Measurements from ENCODE around the gene TMEM240. TPM values are rescaled to one million over a fixed set of nuclear protein-coding genes. Genes with fewer than 3 reads are reported as not detected.
"Not testable (repeated sequence)": the region's sequence is repeated elsewhere in the genome, so short reads cannot be mapped to it uniquely, and the experiment has no call there.

Gene TMEM240
- total RNA-seq, 2 donors from 2014 or later = 1.0 to 1.3 TPM

DNA sequence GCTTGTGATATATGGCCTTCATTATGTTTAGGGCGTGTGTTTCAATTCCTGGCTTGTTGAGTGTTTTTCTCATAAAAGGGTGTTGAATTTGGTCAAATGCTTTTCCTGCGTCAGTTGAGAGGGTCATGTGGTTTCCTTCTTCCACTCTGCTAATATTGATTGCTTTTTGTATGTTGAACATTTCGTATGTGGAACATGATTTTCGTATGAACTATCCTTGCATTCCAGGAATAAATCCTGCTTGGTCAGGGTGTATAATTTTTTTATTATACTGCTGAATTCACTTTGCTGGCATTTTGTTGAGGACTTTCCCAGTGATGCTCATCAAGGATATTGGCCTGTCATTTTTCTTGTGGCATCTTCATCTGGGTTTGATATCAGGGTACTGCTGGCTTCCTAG, 33.1 kb downstream of the TMEM240 start:
- Mint-ChIP-seq H3K27me3 (ENCODE audit: low read depth) (no peaks in the 10 kb centered on the region), H3K27ac (no peak overlapping the region), H3K4me1 (ENCODE audit: low read depth) (peaks cover 29% of the 10 kb centered on the region), H3K4me3 (no peak overlapping the region), H3K36me3 (ENCODE audit: insufficient read depth in 2 of 2) (no peaks in the 10 kb centered on the region), H3K9me3 (no peaks in the 10 kb centered on the region)
- no peak for ATAC-seq (replicated peaks in 1 of 2)
- no peak for DNase-seq

- peak overlapping the region; percentile 82 for H3K27ac Mint-ChIP-seq
- H3K4me1 Mint-ChIP-seq (ENCODE audit: low read depth) = peaks cover 25% of the 10 kb centered on the region
- peak overlapping the region; percentile 82 to 86 for H3K4me3 Mint-ChIP-seq
- H3K9me3 Mint-ChIP-seq; DNase-seq; H3K36me3 Mint-ChIP-seq (ENCODE audit: insufficient read depth in 2 of 2); ATAC-seq (replicated peaks in 1 of 2); H3K27me3 Mint-ChIP-seq (ENCODE audit: low read depth): not testable (repeated sequence)
Observed at GRCh38 chr1:1505801-1506200, 34.6 kb downstream of the TMEM240 start.

DNA sequence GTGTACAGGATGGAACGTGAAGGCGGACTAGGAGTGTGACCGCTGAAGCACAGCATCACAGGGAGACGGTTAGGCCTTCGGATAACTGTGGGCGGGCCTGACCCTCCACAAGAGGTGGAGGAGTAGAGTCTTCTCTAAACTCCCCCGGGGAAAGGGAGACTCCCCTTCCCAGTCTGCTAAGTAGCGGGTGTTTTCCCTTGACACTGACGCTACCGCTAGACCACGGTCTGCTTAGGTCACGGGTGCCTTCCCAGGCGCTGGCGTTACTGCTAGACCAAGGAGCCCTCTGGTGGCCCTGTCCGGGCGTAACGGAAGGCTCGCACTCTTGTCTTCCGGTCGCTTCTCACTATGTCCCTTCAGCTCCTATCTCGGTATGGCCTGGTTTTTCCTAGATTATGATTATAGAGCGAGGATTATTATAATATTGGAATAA, 35.0 kb downstream of the TMEM240 start:
- Mint-ChIP-seq H3K4me1 (ENCODE audit: low read depth) (peaks cover 21% of the 10 kb centered on the region), H3K4me3 (peak overlapping the region; percentile 82 to 86), H3K27ac (peak overlapping the region; percentile 88)

DNA sequence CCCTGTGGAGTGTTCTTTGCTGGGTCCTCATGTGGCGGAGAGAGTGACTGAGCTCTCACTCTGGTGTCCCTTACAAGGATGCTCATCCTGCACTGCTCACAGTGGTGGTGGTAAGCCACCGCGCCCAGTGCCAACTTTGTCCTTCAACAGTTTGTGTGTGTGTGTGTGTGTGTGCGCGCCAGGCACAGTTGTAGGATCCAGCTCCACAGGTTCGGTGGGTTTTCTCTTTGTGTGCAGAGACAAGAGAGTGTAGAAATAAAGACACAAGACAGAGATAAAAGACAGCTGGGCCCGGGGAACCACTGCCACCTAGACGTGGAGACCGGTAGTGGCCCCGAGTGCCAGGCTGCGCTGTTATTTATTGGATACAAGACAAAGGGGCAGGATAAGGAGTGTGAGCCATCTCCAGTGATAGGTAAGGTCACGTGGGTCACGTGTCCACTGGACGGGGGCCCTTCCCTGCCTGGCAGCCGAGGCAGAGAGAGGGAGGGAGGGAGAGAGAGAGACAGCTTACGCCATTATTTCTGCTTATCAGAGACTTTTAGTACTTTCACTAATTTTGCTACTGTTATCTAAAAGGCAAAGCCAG, 35.6 kb downstream of the TMEM240 start:
- not testable (repeated sequence) for H3K9me3 Mint-ChIP-seq; H3K27me3 Mint-ChIP-seq (ENCODE audit: low read depth); H3K36me3 Mint-ChIP-seq (ENCODE audit: insufficient read depth in 2 of 2)
- peaks cover 21% of the 10 kb centered on the region for H3K4me1 Mint-ChIP-seq (ENCODE audit: low read depth)
- DNase-seq (peak; percentile 80 to 84), ATAC-seq (replicated peaks in 1 of 2) (peak; percentile 85)
- H3K4me3 Mint-ChIP-seq = peak overlapping the region; percentile 82 to 86
- H3K27ac Mint-ChIP-seq = peak overlapping the region; percentile 88

More for the DNA sequence above, 35.0 kb downstream of the TMEM240 start:
- ATAC-seq (replicated peaks in 1 of 2) (peak; percentile 69 to 74), DNase-seq (peak; percentile 41 to 45)
- not testable (repeated sequence) for H3K9me3 Mint-ChIP-seq; H3K27me3 Mint-ChIP-seq (ENCODE audit: low read depth); H3K36me3 Mint-ChIP-seq (ENCODE audit: insufficient read depth in 2 of 2)

- ATAC-seq (replicated peaks in 1 of 2) = peak in 1 of 2 donors; percentile 9
- H3K36me3 Mint-ChIP-seq (ENCODE audit: insufficient read depth in 2 of 2) = peaks cover 11 to 22% of the 10 kb centered on the region in 2 donors
- H3K9me3 Mint-ChIP-seq; H3K27me3 Mint-ChIP-seq (ENCODE audit: low read depth); H3K27ac Mint-ChIP-seq; H3K4me1 Mint-ChIP-seq (ENCODE audit: low read depth); H3K4me3 Mint-ChIP-seq; DNase-seq: not testable (repeated sequence)
Observed at GRCh38 chr1:1495461-1495975, 44.9 kb downstream of the TMEM240 start.

DNA sequence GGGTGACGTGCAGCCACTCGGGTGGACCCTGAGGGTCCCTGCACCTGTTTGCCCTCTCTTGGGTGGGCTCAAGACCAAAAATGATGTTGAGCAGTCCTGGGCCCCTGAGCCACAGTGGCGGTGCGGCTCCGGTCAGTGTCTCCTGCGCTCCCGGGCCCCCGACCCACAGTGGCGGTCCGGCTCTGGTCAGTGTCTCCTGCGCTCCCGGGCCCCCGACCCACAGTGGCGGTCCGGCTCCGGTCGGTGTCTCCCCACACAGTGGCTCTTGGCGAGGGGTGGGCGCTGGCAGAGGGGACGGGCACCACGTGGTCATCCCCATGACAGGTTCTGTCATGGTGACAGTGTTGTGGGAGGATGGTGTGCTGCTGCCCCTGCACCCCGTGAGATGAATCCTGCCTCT, 46.1 kb downstream of the TMEM240 start:
- H3K27me3 Mint-ChIP-seq (ENCODE audit: low read depth); H3K4me1 Mint-ChIP-seq (ENCODE audit: low read depth); H3K4me3 Mint-ChIP-seq; DNase-seq; H3K27ac Mint-ChIP-seq; ATAC-seq (replicated peaks in 1 of 2); H3K9me3 Mint-ChIP-seq: not testable (repeated sequence)
- H3K36me3 Mint-ChIP-seq (ENCODE audit: insufficient read depth in 2 of 2) = peaks cover 12 to 27% of the 10 kb centered on the region in 2 donors

GRCh38 chr1:1491601-1492000, 48.8 kb downstream of the TMEM240 start:
- peaks cover 2% of the 10 kb centered on the region in 2 donors for H3K9me3 Mint-ChIP-seq
- peaks cover 12 to 30% of the 10 kb centered on the region in 2 donors for H3K36me3 Mint-ChIP-seq (ENCODE audit: insufficient read depth in 2 of 2)
- no peak overlapping the region for H3K4me3 Mint-ChIP-seq
- H3K27me3 Mint-ChIP-seq (ENCODE audit: low read depth) = no peaks in the 10 kb centered on the region
- no peak for DNase-seq
- no peak overlapping the region for H3K27ac Mint-ChIP-seq
- ATAC-seq (replicated peaks in 1 of 2) = no peak
- no peaks in the 10 kb centered on the region for H3K4me1 Mint-ChIP-seq (ENCODE audit: low read depth)

DNA sequence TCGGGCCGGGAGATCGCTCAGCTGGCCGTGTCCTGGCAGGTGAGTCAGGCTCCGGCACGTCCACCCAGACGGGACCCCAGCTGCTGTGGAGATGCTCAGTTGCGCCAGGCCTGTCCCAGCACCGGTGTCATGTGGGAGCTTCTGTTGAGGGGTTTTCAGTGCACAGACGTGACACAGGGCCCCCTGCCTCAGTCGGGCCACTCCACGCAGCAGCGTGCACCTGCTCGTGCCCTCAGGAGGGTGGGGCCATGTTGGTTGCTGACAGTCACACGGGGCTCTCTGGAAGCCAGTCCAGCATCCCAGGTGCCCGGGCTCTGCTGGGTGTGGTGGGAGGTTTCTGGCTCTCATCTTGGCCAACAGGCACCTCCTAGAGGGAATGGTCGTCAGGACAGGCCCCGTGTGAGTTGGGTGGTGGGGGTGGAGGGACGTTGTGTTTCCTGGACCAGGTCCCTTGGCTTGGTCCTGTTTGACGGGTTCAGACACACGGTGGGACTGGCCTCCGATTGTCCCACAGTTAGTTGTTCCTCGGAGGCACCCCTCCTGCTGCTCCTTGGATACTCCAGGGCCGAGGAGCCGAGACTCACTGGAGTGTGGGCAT, 49.7 kb downstream of the TMEM240 start:
- Mint-ChIP-seq H3K27me3 (ENCODE audit: low read depth) (no peaks in the 10 kb centered on the region), H3K36me3 (ENCODE audit: insufficient read depth in 2 of 2) (peaks cover 12 to 30% of the 10 kb centered on the region in 2 donors)
- ATAC-seq (replicated peaks in 1 of 2) = no peak

GRCh38 chr1:1489861-1490260, 50.6 kb downstream of the TMEM240 start:
- Mint-ChIP-seq H3K4me3 (no peak overlapping the region), H3K4me1 (ENCODE audit: low read depth) (no peaks in the 10 kb centered on the region), H3K27ac (no peak overlapping the region), H3K36me3 (ENCODE audit: insufficient read depth in 2 of 2) (peaks cover 12 to 30% of the 10 kb centered on the region in 2 donors), H3K9me3 (peaks cover 2% of the 10 kb centered on the region in 2 donors), H3K27me3 (ENCODE audit: low read depth) (no peaks in the 10 kb centered on the region)
- ATAC-seq (replicated peaks in 1 of 2) = no peak
- DNase-seq = no peak

More for the DNA sequence above, 49.7 kb downstream of the TMEM240 start:
- H3K4me1 Mint-ChIP-seq (ENCODE audit: low read depth) = no peaks in the 10 kb centered on the region
- no peak overlapping the region for H3K27ac Mint-ChIP-seq
- DNase-seq = no peak
- H3K4me3 Mint-ChIP-seq = no peak overlapping the region
- peaks cover 2% of the 10 kb centered on the region in 2 donors for H3K9me3 Mint-ChIP-seq

- DNase-seq (no peak), ATAC-seq (replicated peaks in 1 of 2) (no peak)
- H3K4me1 Mint-ChIP-seq (ENCODE audit: low read depth) = no peaks in the 10 kb centered on the region
- H3K4me3 Mint-ChIP-seq = no peak overlapping the region
- no peak overlapping the region for H3K27ac Mint-ChIP-seq
- H3K36me3 Mint-ChIP-seq (ENCODE audit: insufficient read depth in 2 of 2) = peaks cover 12 to 30% of the 10 kb centered on the region in 2 donors
- H3K27me3 Mint-ChIP-seq (ENCODE audit: low read depth) = no peaks in the 10 kb centered on the region
- peaks cover 2% of the 10 kb centered on the region in 2 donors for H3K9me3 Mint-ChIP-seq
Observed at GRCh38 chr1:1489231-1489630, 51.2 kb downstream of the TMEM240 start.

GRCh38 chr1:1487701-1488100, 52.7 kb downstream of the TMEM240 start:
- Mint-ChIP-seq H3K36me3 (ENCODE audit: insufficient read depth in 2 of 2) (peaks cover 6 to 28% of the 10 kb centered on the region in 2 donors), H3K27me3 (ENCODE audit: low read depth) (no peaks in the 10 kb centered on the region), H3K4me3 (no peak overlapping the region), H3K4me1 (ENCODE audit: low read depth) (no peaks in the 10 kb centered on the region), H3K9me3 (no peaks in the 10 kb centered on the region), H3K27ac (no peak overlapping the region)
- DNase-seq (no peak), ATAC-seq (replicated peaks in 1 of 2) (no peak)

DNA sequence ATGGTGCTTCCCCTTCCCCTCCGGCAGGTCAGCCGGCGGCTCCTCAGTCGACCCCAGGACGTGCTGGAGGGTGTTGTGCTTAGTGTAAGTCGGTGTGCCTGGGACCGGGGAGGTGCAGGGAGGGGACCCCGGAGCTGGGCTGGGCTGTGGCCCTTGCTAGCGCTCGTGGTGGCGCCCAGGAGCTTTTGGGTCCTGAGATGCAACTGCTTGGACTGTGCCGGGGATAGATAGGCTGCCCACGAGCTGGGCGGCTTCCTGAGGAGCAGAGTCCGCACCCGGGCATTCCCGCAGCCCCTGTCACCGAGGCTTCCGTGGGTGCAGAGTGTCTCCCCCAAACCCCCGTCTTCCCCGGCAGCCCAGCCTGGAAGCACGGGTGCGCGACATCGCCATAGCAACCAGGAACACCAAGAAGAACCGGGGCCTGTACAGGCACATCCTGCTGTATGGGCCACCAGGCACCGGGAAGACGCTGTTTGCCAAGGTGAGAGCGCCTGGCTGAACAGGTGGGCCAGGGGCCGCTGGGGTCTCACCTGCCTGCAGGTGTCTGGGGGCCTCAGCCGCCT, 54.6 kb downstream of the TMEM240 start:
- H3K27me3 Mint-ChIP-seq (ENCODE audit: low read depth); DNase-seq; ATAC-seq (replicated peaks in 1 of 2); H3K9me3 Mint-ChIP-seq; H3K4me3 Mint-ChIP-seq; H3K4me1 Mint-ChIP-seq (ENCODE audit: low read depth); H3K27ac Mint-ChIP-seq: not testable (repeated sequence)
- H3K36me3 Mint-ChIP-seq (ENCODE audit: insufficient read depth in 2 of 2) = peaks cover 2 to 18% of the 10 kb centered on the region in 2 donors

GRCh38 chr1:1484976-1485750, 55.3 kb downstream of the TMEM240 start:
- peaks cover 1 to 14% of the 10 kb centered on the region in 2 donors for H3K36me3 Mint-ChIP-seq (ENCODE audit: insufficient read depth in 2 of 2)
- not testable (repeated sequence) for H3K9me3 Mint-ChIP-seq; H3K4me1 Mint-ChIP-seq (ENCODE audit: low read depth)

More at GRCh38 chr1:1484976-1485750, 55.3 kb downstream of the TMEM240 start:
- not testable (repeated sequence) for H3K27me3 Mint-ChIP-seq (ENCODE audit: low read depth); H3K27ac Mint-ChIP-seq; ATAC-seq (replicated peaks in 1 of 2); DNase-seq; H3K4me3 Mint-ChIP-seq

Data from activated T-cell treated with anti-CD3 and anti-CD28 coated beads, Interleukin-2, amount 50 U/mL, for 72 hours (primary cell).